T1000 (cell line): ENCODE measurements around the gene IGFBPL1.
"Not testable (repeated sequence)": the region's sequence is repeated elsewhere in the genome, so short reads cannot be mapped to it uniquely, and the experiment has no call there.

Source experiments
- DNase-seq: peaks from one replicate; lab custom pipeline; 2025; ENCODE audit warnings: mixed read lengths; lab: John Stamatoyannopoulos, UW

The IGFBPL1 gene

DNA sequence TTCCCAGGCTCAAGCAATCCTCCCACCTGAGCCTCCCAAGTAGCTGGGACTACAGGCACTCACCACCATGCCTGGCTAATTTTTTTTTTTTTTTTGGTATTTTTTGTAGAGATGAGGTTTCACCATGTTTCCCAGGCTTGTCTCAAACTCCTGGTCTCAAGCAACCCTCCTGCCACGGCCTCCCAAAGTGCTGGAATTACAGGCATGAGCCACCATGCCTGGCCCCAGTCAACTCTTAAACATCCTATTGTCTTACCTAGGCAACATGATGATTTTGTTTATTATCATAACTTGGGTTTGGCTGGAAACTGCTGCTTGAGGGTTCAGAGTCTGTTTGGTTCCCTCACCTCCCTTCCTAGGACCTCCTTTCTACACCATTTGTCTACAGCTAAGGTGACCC is 25.1 kb downstream of the IGFBPL1 start:
- not testable (repeated sequence) for DNase-seq

DNA sequence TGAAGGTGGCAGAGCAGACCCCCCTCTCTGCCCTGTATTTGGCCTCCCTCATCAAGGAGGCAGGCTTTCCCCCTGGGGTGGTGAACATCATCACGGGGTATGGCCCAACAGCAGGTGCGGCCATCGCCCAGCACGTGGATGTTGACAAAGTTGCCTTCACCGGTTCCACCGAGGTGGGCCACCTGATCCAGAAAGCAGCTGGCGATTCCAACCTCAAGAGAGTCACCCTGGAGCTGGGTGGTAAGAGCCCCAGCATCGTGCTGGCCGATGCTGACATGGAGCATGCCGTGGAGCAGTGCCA is 27.9 kb downstream of the IGFBPL1 start:
- DNase-seq, result no peak

DNA sequence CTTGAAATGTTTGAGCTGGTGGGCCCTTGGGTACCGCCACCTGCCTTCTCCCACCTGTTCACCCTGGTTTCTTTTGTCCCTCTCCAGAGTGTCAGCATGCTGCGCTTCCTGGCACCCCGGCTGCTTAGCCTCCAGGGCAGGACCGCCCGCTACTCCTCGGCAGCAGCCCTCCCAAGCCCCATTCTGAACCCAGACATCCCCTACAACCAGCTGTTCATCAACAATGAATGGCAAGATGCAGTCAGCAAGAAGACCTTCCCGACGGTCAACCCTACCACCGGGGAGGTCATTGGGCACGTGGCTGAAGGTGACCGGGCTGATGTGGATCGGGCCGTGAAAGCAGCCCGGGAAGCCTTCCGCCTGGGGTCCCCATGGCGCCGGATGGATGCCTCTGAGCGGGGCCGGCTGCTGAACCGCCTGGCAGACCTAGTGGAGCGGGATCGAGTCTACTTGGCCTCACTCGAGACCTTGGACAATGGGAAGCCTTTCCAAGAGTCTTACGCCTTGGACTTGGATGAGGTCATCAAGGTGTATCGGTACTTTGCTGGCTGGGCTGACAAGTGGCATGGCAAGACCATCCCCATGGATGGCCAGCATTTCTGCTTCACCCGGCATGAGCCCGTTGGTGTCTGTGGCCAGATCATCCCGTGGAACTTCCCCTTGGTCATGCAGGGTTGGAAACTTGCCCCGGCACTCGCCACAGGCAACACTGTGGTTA is 28.4 kb downstream of the IGFBPL1 start:
- no peak for DNase-seq

DNA sequence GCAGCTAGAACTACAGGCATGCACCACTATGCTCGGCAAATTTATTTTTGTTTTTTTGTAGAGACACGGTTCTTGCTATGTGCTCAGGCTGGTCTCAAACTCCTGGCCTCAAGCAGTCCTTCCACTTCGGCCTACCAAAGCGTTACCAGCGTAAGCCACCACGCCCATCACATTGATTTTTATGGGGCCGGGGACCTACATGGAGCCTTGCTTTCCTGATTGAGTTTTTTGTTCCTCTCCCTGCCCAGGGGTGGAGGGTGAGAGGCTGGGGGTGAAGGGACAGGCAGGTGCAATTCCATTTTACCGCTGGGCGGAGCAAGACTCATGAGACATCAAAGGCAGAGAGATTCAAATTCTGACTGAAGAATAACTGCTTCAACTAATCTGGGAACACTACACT is 29.8 kb downstream of the IGFBPL1 start:
- DNase-seq, result no peak

DNA sequence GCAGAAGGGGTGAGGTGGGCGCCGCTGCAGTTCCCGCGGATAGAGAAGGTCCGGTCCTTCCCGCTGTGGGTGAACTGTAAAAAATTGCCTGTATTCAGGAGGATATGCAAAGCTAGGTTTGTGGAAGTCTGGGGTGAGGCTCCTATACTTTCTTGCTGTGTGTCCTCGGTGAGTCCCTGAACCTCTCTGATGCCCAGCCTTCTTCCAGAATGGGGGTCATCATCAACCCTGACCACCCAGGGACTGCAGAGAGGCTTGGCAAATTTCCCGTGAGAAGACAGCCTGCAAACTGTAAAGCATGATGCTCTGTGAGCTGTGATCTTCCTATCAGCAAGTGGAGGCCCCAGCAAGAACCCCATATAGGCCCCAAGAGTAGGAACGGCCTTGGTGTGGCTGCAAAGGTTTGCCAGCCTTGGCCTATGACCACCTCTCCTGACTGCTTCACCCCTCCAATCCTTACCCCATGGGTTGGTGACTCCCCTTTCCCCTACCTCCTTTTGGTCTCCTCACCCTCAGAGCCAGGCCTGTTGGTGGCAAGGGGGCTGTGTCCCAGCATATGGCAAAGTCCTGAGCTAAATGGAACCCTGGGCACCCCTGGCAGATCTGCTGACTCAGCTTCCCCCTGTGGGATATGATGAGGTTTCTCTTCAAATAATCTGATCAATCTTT is 31.0 kb downstream of the IGFBPL1 start:
- no peak for DNase-seq

GRCh38 chr9:38392235-38393127 is 31.8 kb downstream of the IGFBPL1 start, which contains the start of gene ALDH1B1:
ALDH1B1 (plus strand) TSS chr9:38392702; CDS start chr9:38395749, 3,047 bp downstream.
- peak; percentile 67 for DNase-seq

GRCh38 chr9:38391278-38392118 is 32.8 kb downstream of the IGFBPL1 start:
- no peak for DNase-seq

DNA sequence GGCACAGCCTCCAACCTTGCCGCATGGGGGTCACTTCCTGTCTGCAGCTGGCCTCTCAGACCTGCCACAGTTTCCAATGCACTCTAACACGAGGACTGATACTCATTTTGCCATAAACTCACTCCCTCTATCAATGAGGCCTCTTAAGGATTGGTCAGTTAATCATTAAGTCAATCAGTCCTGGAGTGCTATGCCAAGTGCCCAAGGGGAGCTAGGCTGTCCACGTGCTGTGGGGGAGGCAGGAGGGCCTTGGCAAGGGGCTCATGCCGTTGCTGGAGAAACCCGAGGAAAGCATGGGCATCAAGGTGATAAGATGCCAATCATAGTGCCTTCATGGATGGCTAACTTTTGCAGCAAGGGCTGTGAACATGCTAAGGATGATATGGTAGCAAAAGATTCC is 33.4 kb downstream of the IGFBPL1 start:
- no peak for DNase-seq

GRCh38 chr9:38390442-38390841 is 33.8 kb downstream of the IGFBPL1 start:
- DNase-seq, result no peak

DNA sequence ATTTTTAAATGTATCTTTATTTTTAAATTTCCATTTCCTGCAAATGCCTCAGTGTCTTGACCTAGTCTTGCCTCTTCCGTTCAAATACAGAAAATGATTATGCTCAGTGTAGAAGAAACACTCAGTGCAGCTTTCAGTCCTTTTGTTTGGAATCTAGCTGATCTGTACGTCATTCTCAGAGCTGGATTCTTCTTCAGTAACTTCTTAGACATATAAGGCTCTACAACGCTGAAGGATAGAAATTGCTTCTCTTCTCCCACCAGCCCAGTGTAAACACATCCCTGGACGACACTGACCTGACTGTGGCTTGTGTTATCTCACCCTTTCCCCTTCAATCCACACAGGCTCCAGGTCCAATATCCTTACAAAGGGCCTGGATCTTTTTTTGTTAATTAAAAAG is 34.9 kb downstream of the IGFBPL1 start:
- DNase-seq, result no peak

- no peak for DNase-seq
These were observed 35.7 kb downstream of the IGFBPL1 start for GRCh38 chr9:38388283-38389223.

DNA sequence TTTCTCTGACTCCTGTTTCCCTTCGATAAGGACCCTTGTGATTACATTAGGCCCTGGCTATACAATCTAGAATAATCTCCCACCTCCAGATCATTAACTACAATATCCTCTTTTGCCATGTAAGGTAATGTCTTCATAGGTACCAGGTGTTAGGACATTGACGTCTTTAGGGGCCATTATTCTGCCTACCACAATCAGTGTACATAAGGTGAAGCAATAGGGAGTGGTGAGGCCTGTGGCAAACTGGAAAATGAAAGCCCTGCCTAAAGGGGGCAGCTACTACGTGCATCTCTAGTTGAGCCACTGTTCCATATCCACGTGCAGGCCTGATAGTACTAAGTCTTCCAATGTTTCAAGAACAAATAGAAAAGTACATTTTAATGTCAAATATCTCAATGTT is 36.5 kb downstream of the IGFBPL1 start:
- DNase-seq, result no peak

DNA sequence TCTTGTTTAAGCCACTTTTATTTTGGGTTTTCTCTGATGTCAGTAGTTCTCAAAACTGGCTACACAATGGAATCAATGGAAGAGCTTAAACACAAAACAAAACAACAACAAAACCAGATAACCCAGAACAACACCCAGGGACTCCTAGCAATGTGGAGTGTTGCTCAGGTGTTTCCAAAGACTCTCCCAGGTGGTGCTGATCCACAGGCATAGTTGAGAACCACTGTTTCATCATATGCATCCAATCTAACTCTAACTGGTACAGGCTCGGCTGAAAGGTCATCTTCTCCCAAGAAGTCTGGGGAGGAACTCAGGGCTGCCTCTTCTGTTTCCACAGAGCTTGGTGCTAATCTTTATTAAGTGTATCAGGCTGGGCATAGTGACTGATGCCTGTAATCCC is 37.2 kb downstream of the IGFBPL1 start:
- no peak for DNase-seq

- no peak for DNase-seq
These were observed 37.8 kb downstream of the IGFBPL1 start for GRCh38 chr9:38386319-38386895.

- DNase-seq, result no peak
These were observed 38.4 kb downstream of the IGFBPL1 start for GRCh38 chr9:38385896-38386295.

GRCh38 chr9:38384990-38385848 is 39.0 kb downstream of the IGFBPL1 start:
- DNase-seq, result no peak

- DNase-seq, result no peak
These were observed 42.1 kb downstream of the IGFBPL1 start for GRCh38 chr9:38382141-38382540.

GRCh38 chr9:38380872-38381534 is 43.3 kb downstream of the IGFBPL1 start:
- DNase-seq, result no peak
